ENCODE results near the gene ARHGAP35. TPM values are rescaled to one million over a fixed set of nuclear protein-coding genes. Genes with fewer than 3 reads are reported as not detected.
A peak's percentile ranks its signal among the peaks of the same experiment; 100 is the strongest.

Gene ARHGAP35
- total and polyA plus RNA-seq, 4 donors: 11.0 to 64.4 (median 38.1) TPM

DNA sequence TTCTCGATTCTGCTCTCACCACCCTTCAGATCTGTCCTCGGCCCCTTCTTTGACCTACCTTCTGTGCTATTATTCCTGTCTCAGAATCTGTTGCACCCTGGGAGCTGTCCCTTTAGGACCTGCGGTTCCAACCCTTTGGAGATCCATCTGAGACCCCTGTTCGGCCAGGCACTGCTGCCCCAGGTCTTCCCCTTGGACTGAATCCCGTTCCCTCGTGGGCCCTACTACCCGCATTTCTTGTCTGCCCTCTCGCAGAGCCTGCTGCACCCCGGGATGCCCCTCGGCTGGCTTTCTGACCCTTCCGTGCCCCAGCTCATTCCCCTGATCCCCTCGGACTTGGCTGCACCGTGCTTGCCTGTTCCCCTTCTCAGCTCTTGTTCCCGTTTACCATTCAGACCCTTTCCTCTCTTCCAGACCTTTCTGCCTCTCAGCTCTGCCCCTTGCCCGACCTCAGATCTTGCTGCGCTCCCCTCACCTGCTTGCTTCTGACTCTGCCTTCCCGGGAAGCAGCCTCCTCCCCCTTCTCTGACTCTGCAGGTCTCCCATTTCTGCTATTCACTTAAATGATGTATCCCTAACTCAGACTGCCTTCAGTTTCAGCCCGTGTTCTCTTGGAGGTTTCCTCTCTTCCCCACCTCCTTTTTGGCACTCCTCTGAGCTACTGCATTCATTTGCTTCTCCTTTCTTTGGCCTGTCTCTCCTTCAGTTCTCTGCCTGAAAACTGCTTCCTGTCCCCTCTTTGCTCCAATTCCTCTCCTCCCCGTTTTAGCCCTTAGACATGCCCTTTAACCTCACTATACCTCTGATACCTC lies 1.1 kb downstream of the ARHGAP35 start:
- Histone ChIP-seq H3K27ac (ENCODE audit: low read depth in 1 of 2, low read length in 2 of 2) (peak overlapping the region; percentile 15 to 43), H3K4me1 (ENCODE audit: control insufficient read depth in 1 of 2, insufficient read depth in 2 of 2, low read length in 2 of 2) (peaks cover 5 to 10% of the 10 kb centered on the region in 2 donors), H3K27me3 (ENCODE audit: control insufficient read depth in 1 of 2, insufficient read depth in 2 of 2, low read length in 1 of 2) (no peaks in the 10 kb centered on the region), H3K9me3 (ENCODE audit: control insufficient read depth, low read length) (no peaks in the 10 kb centered on the region), H3K4me3 (ENCODE audit: low read length in 2 of 2) (peak overlapping the region; percentile 95 to 97), H3K36me3 (ENCODE audit: control insufficient read depth in 1 of 2, insufficient read depth in 2 of 2, low read length in 1 of 2) (no peaks in the 10 kb centered on the region)
- ATAC-seq (ENCODE audit: low FRiP score) (no peak), DNase-seq (no peak)
- 0 to 1% methylated on average over 19 of the region's 19 CpGs for WGBS, 2 donors
- intact Hi-C loops (cut with DNase I): loop anchor here in 1 of 2 donors (5.0 kb wide), 1 partner anchor 65 kb away; no protein-coding TSS in a partner anchor

DNA sequence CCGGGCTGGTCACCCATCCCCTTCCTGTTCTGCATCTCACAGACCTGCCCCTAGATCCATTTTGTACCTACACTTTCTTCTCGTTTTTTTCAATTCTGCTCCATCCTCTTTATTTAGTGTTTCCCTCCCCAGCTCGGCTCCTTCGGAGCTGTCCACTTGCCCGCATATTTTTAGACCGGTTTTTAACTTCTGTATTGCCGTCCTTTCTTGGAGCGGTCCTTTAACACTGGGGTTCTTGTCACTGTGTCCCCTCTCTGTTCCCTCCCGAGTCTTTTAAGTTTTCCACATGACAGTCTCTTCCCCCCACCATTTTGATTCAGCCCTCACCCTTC lies 1.7 kb downstream of the ARHGAP35 start:
- H3K4me1 ChIP-seq (ENCODE audit: control insufficient read depth in 1 of 2, insufficient read depth in 2 of 2, low read length in 2 of 2): peaks cover 5 to 13% of the 10 kb centered on the region in 2 donors
- H3K4me3 ChIP-seq (ENCODE audit: low read length in 2 of 2): peak overlapping the region in 1 of 2 donors; percentile 97
- no peaks in the 10 kb centered on the region for H3K27me3 ChIP-seq (ENCODE audit: control insufficient read depth in 1 of 2, insufficient read depth in 2 of 2, low read length in 1 of 2)
- 2 to 3% methylated on average over 9 of the region's 9 CpGs for WGBS, 2 donors
- intact Hi-C loops (cut with DNase I): loop anchor here in 1 of 2 donors (5.0 kb wide), 1 partner anchor 65 kb away; no protein-coding TSS in a partner anchor
- no peaks in the 10 kb centered on the region for H3K36me3 ChIP-seq (ENCODE audit: control insufficient read depth in 1 of 2, insufficient read depth in 2 of 2, low read length in 1 of 2)
- DNase-seq (no peak), ATAC-seq (ENCODE audit: low FRiP score) (no peak)
- peak overlapping the region; percentile 15 to 22 for H3K27ac ChIP-seq (ENCODE audit: low read depth in 1 of 2, low read length in 2 of 2)
- H3K9me3 ChIP-seq (ENCODE audit: control insufficient read depth, low read length): no peaks in the 10 kb centered on the region

DNA sequence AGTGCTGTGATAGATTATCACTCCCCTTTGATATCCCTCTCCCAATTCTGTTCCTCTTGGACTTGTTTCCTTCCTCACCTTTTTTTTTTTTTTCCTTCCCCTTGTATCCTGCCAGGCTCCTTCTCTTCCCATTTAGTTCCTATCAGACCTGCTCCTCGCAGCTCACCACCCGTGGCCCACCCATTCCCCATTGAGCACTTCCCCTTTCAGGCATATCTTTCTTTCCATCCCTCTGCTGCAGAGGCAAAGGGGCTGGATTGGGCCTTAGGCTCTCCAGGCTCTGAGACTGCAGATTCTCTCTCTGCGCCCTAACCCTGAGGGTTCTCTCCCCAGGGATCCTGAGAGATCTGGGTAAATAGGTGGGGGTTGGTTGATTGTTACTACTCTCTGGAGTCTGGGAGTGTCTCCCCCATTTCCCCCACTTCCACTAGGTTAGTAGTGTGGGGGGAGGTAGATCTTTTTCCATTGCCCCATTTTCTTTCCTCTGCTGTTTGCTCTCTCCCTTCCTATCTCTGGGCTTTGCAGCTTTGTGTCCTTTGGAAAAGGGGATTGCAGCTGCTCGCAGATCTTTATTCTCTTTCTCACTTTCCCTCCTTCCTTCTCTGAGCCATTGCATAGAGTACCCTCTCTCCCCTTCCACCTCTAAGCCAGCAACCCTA lies 2.3 kb downstream of the ARHGAP35 start:
- no peak for DNase-seq
- peaks cover 5 to 13% of the 10 kb centered on the region in 2 donors for H3K4me1 ChIP-seq (ENCODE audit: control insufficient read depth in 1 of 2, insufficient read depth in 2 of 2, low read length in 2 of 2)

DNA sequence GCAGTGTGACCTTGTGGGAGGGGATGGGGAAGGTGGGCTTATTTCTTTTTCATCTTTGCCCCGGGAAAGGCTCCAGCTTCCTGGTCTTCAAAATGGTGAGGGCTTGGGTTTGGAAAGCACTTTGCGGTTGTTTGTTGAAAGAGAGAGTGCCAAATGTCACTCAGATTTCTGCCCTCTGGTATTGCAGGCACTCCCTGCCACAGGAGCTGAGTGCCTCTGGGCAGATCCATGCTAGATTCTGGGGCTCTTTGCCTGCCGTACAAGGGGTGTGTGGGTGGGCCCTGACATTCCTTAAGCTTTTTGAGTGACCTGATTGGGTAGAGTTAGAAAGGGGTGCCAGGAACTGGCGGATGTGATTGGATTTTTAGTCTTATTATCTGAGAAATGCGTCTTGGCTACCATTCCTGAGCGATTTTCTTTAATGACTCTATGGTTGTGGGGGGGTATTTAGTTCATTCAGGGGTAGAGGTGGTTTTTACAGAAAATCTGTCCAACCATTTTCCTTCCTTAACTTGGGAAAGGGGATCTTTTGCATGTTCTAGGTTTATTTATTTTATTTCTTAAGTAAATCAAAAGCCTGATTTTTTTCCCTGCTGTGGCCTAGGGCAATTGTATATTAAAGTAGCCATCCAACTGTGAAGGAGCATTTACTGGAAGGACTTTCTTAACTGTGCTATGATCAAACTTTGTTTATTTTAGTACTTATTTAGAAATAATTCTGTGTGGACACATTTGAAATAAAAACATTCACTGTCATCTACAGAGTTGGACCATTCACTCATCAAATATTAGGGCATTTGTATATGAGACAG lies 3.2 kb downstream of the ARHGAP35 start:
- intact Hi-C loops (cut with DNase I): loop anchor here in 1 of 2 donors (5.0 kb wide), 1 partner anchor 63 kb away; no protein-coding TSS in a partner anchor
- DNase-seq (no peak), ATAC-seq (ENCODE audit: low FRiP score) (no peak)
- H3K4me1 ChIP-seq (ENCODE audit: control insufficient read depth in 1 of 2, insufficient read depth in 2 of 2, low read length in 2 of 2): peaks cover 5 to 13% of the 10 kb centered on the region in 2 donors
- no peaks in the 10 kb centered on the region for H3K27me3 ChIP-seq (ENCODE audit: control insufficient read depth in 1 of 2, insufficient read depth in 2 of 2, low read length in 1 of 2)
- no peaks in the 10 kb centered on the region for H3K9me3 ChIP-seq (ENCODE audit: control insufficient read depth, low read length)
- 6 to 10% methylated on average over 6 of the region's 6 CpGs for WGBS, 2 donors
- H3K4me3 ChIP-seq (ENCODE audit: low read length in 2 of 2): no peak overlapping the region
- H3K36me3 ChIP-seq (ENCODE audit: control insufficient read depth in 1 of 2, insufficient read depth in 2 of 2, low read length in 1 of 2): no peaks in the 10 kb centered on the region
- peak overlapping the region in 1 of 2 donors; percentile 59 for H3K27ac ChIP-seq (ENCODE audit: low read depth in 1 of 2, low read length in 2 of 2)

More for the DNA sequence above, 2.3 kb downstream of the ARHGAP35 start:
- peak overlapping the region in 1 of 2 donors; percentile 97 for H3K4me3 ChIP-seq (ENCODE audit: low read length in 2 of 2)
- H3K27me3 ChIP-seq (ENCODE audit: control insufficient read depth in 1 of 2, insufficient read depth in 2 of 2, low read length in 1 of 2): no peaks in the 10 kb centered on the region
- no peaks in the 10 kb centered on the region for H3K9me3 ChIP-seq (ENCODE audit: control insufficient read depth, low read length)
- H3K27ac ChIP-seq (ENCODE audit: low read depth in 1 of 2, low read length in 2 of 2): peak overlapping the region; percentile 17 to 22
- no peak for ATAC-seq (ENCODE audit: low FRiP score)
- H3K36me3 ChIP-seq (ENCODE audit: control insufficient read depth in 1 of 2, insufficient read depth in 2 of 2, low read length in 1 of 2): no peaks in the 10 kb centered on the region
- WGBS, 2 donors: 25 to 33% methylated on average over 4 of the region's 4 CpGs
- intact Hi-C loops (cut with DNase I): loop anchor here in 1 of 2 donors (5.0 kb wide), 1 partner anchor 64 kb away; no protein-coding TSS in a partner anchor

DNA sequence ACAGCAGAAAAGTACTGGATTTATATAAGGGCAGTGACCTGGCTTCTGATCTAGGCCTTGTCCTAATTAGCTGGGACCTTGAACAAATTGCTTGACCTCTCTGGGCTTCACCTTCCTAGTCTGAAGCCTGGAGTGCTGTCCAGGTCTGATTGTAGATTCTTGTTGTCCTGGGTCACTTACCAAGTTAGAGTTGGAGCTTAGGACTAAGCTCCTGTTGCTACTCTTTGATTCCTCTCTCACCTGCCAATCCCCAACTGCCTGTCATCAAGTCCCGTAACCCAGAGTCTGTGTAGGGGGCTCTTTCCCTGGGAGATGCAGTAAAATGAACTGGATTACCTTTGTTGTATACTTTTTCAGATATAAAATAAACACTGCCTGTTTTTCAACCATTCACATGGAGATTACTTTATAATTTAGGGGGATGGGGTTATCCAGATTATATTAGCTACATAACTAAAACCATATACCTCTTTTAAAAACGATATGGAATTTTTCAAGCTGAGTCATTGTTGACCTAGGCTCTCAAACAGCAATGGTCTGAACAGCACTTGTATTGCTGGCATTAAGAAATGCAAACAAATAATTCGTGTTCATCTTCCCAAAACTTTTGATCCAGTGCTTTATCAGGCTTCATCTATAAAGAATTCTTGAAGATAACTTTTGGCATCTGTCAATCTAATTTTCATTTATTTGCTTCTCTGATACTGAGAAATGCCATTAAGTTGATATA lies 5.8 kb downstream of the ARHGAP35 start:
- Histone ChIP-seq H3K4me1 (ENCODE audit: control insufficient read depth in 1 of 2, insufficient read depth in 2 of 2, low read length in 2 of 2) (peaks cover 2 to 13% of the 10 kb centered on the region in 2 donors), H3K36me3 (ENCODE audit: control insufficient read depth in 1 of 2, insufficient read depth in 2 of 2, low read length in 1 of 2) (no peaks in the 10 kb centered on the region), H3K9me3 (ENCODE audit: control insufficient read depth, low read length) (no peaks in the 10 kb centered on the region), H3K27ac (ENCODE audit: low read depth in 1 of 2, low read length in 2 of 2) (no peak overlapping the region), H3K27me3 (ENCODE audit: control insufficient read depth in 1 of 2, insufficient read depth in 2 of 2, low read length in 1 of 2) (no peaks in the 10 kb centered on the region), H3K4me3 (ENCODE audit: low read length in 2 of 2) (no peak overlapping the region)
- DNase-seq (no peak), ATAC-seq (ENCODE audit: low FRiP score) (no peak)
- intact Hi-C loops (cut with DNase I): loop anchor here in 1 of 2 donors (5.0 kb wide), 1 partner anchor 36 kb away; no protein-coding TSS in a partner anchor
- WGBS, 2 donors: 24 to 27% methylated on average over 3 of the region's 3 CpGs

DNA sequence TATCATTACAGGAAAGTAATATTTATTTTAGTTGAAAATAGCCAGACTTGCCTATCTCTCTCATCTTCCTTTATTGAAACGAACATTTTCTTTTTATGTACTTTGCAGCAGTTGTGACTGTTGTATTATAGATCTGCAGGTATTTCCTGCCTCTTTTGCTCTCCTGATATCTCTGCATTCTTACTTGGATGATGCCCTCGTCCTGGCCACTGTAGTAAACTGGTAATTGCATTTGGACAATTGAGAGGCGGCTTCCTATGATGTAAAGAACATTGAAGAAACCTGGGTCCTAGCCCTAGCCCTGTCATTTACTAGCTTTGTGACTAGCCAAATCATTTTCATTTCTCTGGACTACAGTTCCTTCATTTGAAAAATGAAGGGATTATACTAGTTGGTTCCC lies 6.4 kb downstream of the ARHGAP35 start:
- intact Hi-C loops (cut with DNase I): loop anchor here in 1 of 2 donors (5.0 kb wide), 1 partner anchor 35 kb away; no protein-coding TSS in a partner anchor
- Histone ChIP-seq H3K36me3 (ENCODE audit: control insufficient read depth in 1 of 2, insufficient read depth in 2 of 2, low read length in 1 of 2) (no peaks in the 10 kb centered on the region), H3K27ac (ENCODE audit: low read depth in 1 of 2, low read length in 2 of 2) (no peak overlapping the region), H3K4me3 (ENCODE audit: low read length in 2 of 2) (no peak overlapping the region), H3K9me3 (ENCODE audit: control insufficient read depth, low read length) (no peaks in the 10 kb centered on the region), H3K4me1 (ENCODE audit: control insufficient read depth in 1 of 2, insufficient read depth in 2 of 2, low read length in 2 of 2) (peaks cover 2 to 13% of the 10 kb centered on the region in 2 donors), H3K27me3 (ENCODE audit: control insufficient read depth in 1 of 2, insufficient read depth in 2 of 2, low read length in 1 of 2) (no peaks in the 10 kb centered on the region)
- WGBS, 2 donors: 30 to 36% methylated on average over 3 of the region's 3 CpGs
- DNase-seq (no peak), ATAC-seq (ENCODE audit: low FRiP score) (no peak)

DNA sequence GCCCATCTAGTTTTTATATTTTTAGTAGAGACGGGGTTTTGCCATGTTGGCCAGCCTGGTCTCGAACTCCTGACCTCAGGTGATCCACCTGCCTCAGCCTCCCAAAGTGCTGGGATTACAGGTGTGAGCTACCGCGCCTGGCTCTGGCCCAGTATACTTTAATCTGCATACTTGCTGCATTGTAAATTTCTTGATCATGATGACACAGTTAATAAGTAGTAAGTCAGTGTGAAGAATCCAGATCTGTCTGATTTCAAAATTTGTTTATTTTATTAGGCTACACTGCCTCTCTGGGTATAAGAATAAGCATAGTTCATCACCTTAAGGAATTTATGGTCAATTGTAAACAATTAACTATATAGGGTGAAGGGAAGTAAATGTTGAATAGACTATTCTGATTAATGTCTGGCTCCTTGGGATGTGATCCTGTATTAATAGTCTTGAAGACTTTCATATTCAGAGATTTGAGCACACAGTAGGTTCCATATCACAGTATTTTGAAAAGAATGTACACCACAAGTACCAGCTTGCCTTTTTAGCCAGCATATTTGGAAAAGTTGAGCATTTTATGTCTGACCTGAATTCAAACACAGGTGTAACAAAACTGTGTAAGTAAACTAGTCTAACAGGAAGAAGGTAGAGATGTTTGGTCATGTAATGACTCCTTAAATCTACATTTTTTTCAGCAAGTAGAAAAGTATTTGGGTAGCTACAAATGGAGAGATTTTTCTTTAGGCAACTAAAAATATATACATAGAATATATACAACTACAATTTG lies 7.4 kb downstream of the ARHGAP35 start:
- intact Hi-C loops (cut with DNase I): loop anchor here in 1 of 2 donors (5.0 kb wide), 1 partner anchor 34 kb away; no protein-coding TSS in a partner anchor
- H3K4me1 ChIP-seq (ENCODE audit: control insufficient read depth in 1 of 2, insufficient read depth in 2 of 2, low read length in 2 of 2): peaks cover 0 to 8% of the 10 kb centered on the region in 2 donors
- WGBS, 2 donors: 93% methylated on average over 4 of the region's 4 CpGs

More for the DNA sequence above, 7.4 kb downstream of the ARHGAP35 start:
- Histone ChIP-seq H3K4me3 (ENCODE audit: low read length in 2 of 2) (no peak overlapping the region), H3K27ac (ENCODE audit: low read depth in 1 of 2, low read length in 2 of 2) (no peak overlapping the region), H3K36me3 (ENCODE audit: control insufficient read depth in 1 of 2, insufficient read depth in 2 of 2, low read length in 1 of 2) (no peaks in the 10 kb centered on the region), H3K27me3 (ENCODE audit: control insufficient read depth in 1 of 2, insufficient read depth in 2 of 2, low read length in 1 of 2) (no peaks in the 10 kb centered on the region), H3K9me3 (ENCODE audit: control insufficient read depth, low read length) (no peaks in the 10 kb centered on the region)
- ATAC-seq (ENCODE audit: low FRiP score) (no peak), DNase-seq (no peak)
